ENCODE data around the gene PTPN11. TPM values are rescaled to one million over a fixed set of nuclear protein-coding genes. Genes with fewer than 3 reads are reported as not detected.
A peak's percentile ranks its signal among the peaks of the same experiment; 100 is the strongest.
"Not testable (repeated sequence)": the region's sequence is repeated elsewhere in the genome, so short reads cannot be mapped to it uniquely, and the experiment has no call there.

The PTPN11 gene
- total and polyA plus RNA-seq, 2 donors from 2014 or later, result 20.0 to 105 TPM

- peak within 1 kb of the TSS; percentile 82 to 97 (median 93) for H3K4me3 ChIP-seq (ENCODE audit: low read length in 3 of 3)
- no peak for FAIRE-seq
- peak; percentile 82 to 98 (median 90) for DNase-seq
- TF ChIP-seq CTCF (IDR thresholded peaks at IDR 0.05; ENCODE audit: borderline replicate concordance, extremely low read depth, insufficient read depth), result no peak
- H3K9me3 ChIP-seq (ENCODE audit: control insufficient read depth in 2 of 3, insufficient read depth in 1 of 3, low read length in 3 of 3), result no peaks in the 10 kb centered on the region
- H3K4me1 ChIP-seq (ENCODE audit: control insufficient read depth in 2 of 3, insufficient read depth in 2 of 3, low read depth in 1 of 3, low read length in 3 of 3), result peaks cover 0 to 11% (median 5%) of the 10 kb centered on the region in 3 donors
- intact Hi-C loops (cut with DNase I), result no loop called here
- H3K9ac ChIP-seq (ENCODE audit: low read length in 3 of 3), result peak within 1 kb of the TSS; percentile 85 to 99 (median 98)
- H3K27ac ChIP-seq (ENCODE audit: low read depth in 2 of 2, low read length in 2 of 2), result peak within 1 kb of the TSS; percentile 85 to 93
- no peaks in the 10 kb centered on the region for H3K27me3 ChIP-seq (ENCODE audit: control insufficient read depth, insufficient read depth, low read length)
- peaks cover 9 to 32% (median 20%) of the 10 kb centered on the region in 3 donors for H3K36me3 ChIP-seq (ENCODE audit: control insufficient read depth in 2 of 3, insufficient read depth in 3 of 3, low read length in 3 of 3)
Measured at GRCh38 chr12:112409064-112409905, 9.5 kb upstream of the PTPN11 start, which contains the start of gene RPL6. Gene RPL6, minus strand, starts transcription at chr12:112409605. Its CDS starts 949 bp downstream, at chr12:112408656.

- no peak for TF ChIP-seq CTCF (IDR thresholded peaks at IDR 0.05; ENCODE audit: borderline replicate concordance, extremely low read depth, insufficient read depth)
- no peaks in the 10 kb centered on the region for H3K9me3 ChIP-seq (ENCODE audit: control insufficient read depth in 2 of 3, insufficient read depth in 1 of 3, low read length in 3 of 3)
- peaks cover 9 to 27% (median 15%) of the 10 kb centered on the region in 3 donors for H3K36me3 ChIP-seq (ENCODE audit: control insufficient read depth in 2 of 3, insufficient read depth in 3 of 3, low read length in 3 of 3)
- no peak for FAIRE-seq
- H3K27me3 ChIP-seq (ENCODE audit: control insufficient read depth, insufficient read depth, low read length), result no peaks in the 10 kb centered on the region
- H3K9ac ChIP-seq (ENCODE audit: low read length in 3 of 3), result no peak overlapping the region
- H3K4me3 ChIP-seq (ENCODE audit: low read length in 3 of 3), result peak overlapping the region in 1 of 3 donors; percentile 97
- no peak overlapping the region for H3K27ac ChIP-seq (ENCODE audit: low read depth in 2 of 2, low read length in 2 of 2)
- intact Hi-C loops (cut with DNase I), result no loop called here
- peak in 1 of 5 donors; percentile 44 for DNase-seq
- H3K4me1 ChIP-seq (ENCODE audit: control insufficient read depth in 2 of 3, insufficient read depth in 2 of 3, low read depth in 1 of 3, low read length in 3 of 3), result peaks cover 0 to 11% (median 5%) of the 10 kb centered on the region in 3 donors
Measured at GRCh38 chr12:112409906-112410244, 8.9 kb upstream of the PTPN11 start.

DNA sequence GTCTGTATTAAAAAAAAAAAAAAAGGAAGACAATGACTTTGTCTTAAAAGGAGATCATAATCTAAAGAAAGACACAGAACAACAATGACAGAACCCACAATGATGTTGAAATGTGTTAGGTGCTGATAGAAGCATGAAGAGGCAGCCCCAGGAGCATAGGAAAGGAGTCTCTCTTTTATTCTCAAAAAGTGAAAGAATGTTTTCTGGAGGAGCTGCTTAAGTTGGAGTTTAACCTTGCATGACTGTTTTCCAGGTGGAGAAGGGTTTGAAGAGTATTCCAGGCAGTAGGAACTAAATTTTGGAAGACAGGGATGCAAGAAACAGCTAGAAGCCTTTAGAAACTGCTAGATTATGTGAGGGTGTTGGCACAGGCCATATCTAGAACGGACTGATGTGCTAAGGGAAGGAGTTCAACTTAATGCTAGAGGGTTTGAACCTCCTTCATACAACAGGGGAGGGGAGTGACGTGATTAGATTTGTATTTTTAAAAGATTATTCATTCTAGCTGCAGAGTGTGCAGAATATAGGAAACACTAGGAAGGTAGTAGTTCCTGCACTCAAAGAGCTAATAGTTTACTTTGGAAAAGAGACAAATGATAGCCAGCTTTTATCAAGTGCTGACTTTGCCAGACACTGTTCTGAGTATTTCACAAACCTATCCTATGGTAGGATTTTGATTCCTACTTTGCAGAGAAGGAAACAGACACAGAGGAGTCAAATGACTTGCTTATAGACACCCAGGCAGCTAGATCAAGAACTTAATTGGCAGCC is 4.7 kb upstream of the PTPN11 start:
- FAIRE-seq (no peak), DNase-seq (no peak)
- no peak for TF ChIP-seq CTCF (IDR thresholded peaks at IDR 0.05; ENCODE audit: borderline replicate concordance, extremely low read depth, insufficient read depth)
- intact Hi-C loops (cut with DNase I), result no loop called here
- Histone ChIP-seq H3K36me3 (ENCODE audit: control insufficient read depth in 2 of 3, insufficient read depth in 3 of 3, low read length in 3 of 3) (no peaks in the 10 kb centered on the region), H3K9ac (ENCODE audit: low read length in 3 of 3) (no peak overlapping the region), H3K4me1 (ENCODE audit: control insufficient read depth in 2 of 3, insufficient read depth in 2 of 3, low read depth in 1 of 3, low read length in 3 of 3) (peaks cover 0 to 2% (median 0%) of the 10 kb centered on the region in 3 donors), H3K4me3 (ENCODE audit: low read length in 3 of 3) (no peak overlapping the region), H3K27ac (ENCODE audit: low read depth in 2 of 2, low read length in 2 of 2) (no peak overlapping the region), H3K9me3 (ENCODE audit: control insufficient read depth in 2 of 3, insufficient read depth in 1 of 3, low read length in 3 of 3) (no peaks in the 10 kb centered on the region), H3K27me3 (ENCODE audit: control insufficient read depth, insufficient read depth, low read length) (no peaks in the 10 kb centered on the region)

GRCh38 chr12:112415457-112415856 is 3.3 kb upstream of the PTPN11 start:
- H3K9me3 ChIP-seq (ENCODE audit: control insufficient read depth in 2 of 3, insufficient read depth in 1 of 3, low read length in 3 of 3); H3K4me3 ChIP-seq (ENCODE audit: low read length in 3 of 3); H3K36me3 ChIP-seq (ENCODE audit: control insufficient read depth in 2 of 3, insufficient read depth in 3 of 3, low read length in 3 of 3); FAIRE-seq; H3K27me3 ChIP-seq (ENCODE audit: control insufficient read depth, insufficient read depth, low read length); H3K9ac ChIP-seq (ENCODE audit: low read length in 3 of 3); H3K27ac ChIP-seq (ENCODE audit: low read depth in 2 of 2, low read length in 2 of 2); DNase-seq; intact Hi-C loops (cut with DNase I); H3K4me1 ChIP-seq (ENCODE audit: control insufficient read depth in 2 of 3, insufficient read depth in 2 of 3, low read depth in 1 of 3, low read length in 3 of 3): not testable (repeated sequence)

All from kidney (tissue), 14 donors.